Activated naive CD4-positive, alpha-beta T cell treated with anti-CD3 and anti-CD28 coated beads, Interleukin-2, amount 10 ng/mL, durations not matched to agents 7 days and 5 days (primary cell): ENCODE data around the gene EXOSC9.
A peak's percentile ranks its signal among the peaks of the same experiment; 100 is the strongest.
"Not testable (repeated sequence)": the region's sequence is repeated elsewhere in the genome, so short reads cannot be mapped to it uniquely, and the experiment has no call there.

Experiments used
- CTCF ChIA-PET: fragments of 350-600 bp; sonication (Branson Sonifier 250); formaldehyde crosslinking; loops from one replicate; lab custom pipeline; 2021; ENCODE audit warnings: antibody characterized with exemption; lab: Charles Lee
- DNase-seq: peaks from one replicate; pipeline ENCODE4 v3.0.0-alpha.2; 2020
- H3K27ac Mint-ChIP-seq: one replicate; pipeline ENCODE4 v1.8.0; 2021; ENCODE audit warnings: mild to moderate bottlenecking, moderate library complexity, mixed read lengths
- H3K27me3 Mint-ChIP-seq: one replicate; pipeline ENCODE4 v1.8.0; 2021; ENCODE audit warnings: mild to moderate bottlenecking, mixed read lengths
- H3K36me3 Mint-ChIP-seq: one replicate; pipeline ENCODE4 v1.8.0; 2021; ENCODE audit warnings: mixed read lengths
- H3K4me1 Mint-ChIP-seq: one replicate; pipeline ENCODE4 v1.8.0; 2021; ENCODE audit warnings: mixed read lengths
- H3K4me3 Mint-ChIP-seq: one replicate; pipeline ENCODE4 v1.8.0; 2021; ENCODE audit warnings: mild to moderate bottlenecking, moderate library complexity, mixed read lengths
- H3K9me3 Mint-ChIP-seq: one replicate; pipeline ENCODE4 v1.8.0; 2021; ENCODE audit warnings: mixed read lengths

Gene EXOSC9

GRCh38 chr4:121800961-121801714 is at the start of gene EXOSC9:
Gene EXOSC9 (plus strand): TSS chr4:121801323. CDS start chr4:121801425, 102 bp downstream.
- H3K4me1 Mint-ChIP-seq, result peaks cover 51% of the 10 kb centered on the region
- DNase-seq, result peak; percentile 94
- peaks cover 26% of the 10 kb centered on the region for H3K36me3 Mint-ChIP-seq
- peak within 1 kb of the TSS; percentile 96 for H3K27ac Mint-ChIP-seq
- H3K4me3 Mint-ChIP-seq, result peak within 1 kb of the TSS; percentile 85
- CTCF ChIA-PET, result interaction anchor here (1.1 to 1.3 kb wide), 2 partner anchors 22 to 105 kb away, joined by 3 to 5 read pairs; partner anchors contain the start of genes ANXA5 and CCNA2
- H3K27me3 Mint-ChIP-seq, result peaks cover 4% of the 10 kb centered on the region
- H3K9me3 Mint-ChIP-seq, result no peaks in the 10 kb centered on the region

GRCh38 chr4:121752142-121752541 is 49.0 kb upstream of the EXOSC9 start:
- H3K27ac Mint-ChIP-seq, H3K4me1 Mint-ChIP-seq, H3K9me3 Mint-ChIP-seq, CTCF ChIA-PET, H3K36me3 Mint-ChIP-seq, H3K4me3 Mint-ChIP-seq, DNase-seq: not testable (repeated sequence)
- peaks cover 24% of the 10 kb centered on the region for H3K27me3 Mint-ChIP-seq

- Mint-ChIP-seq H3K36me3 (no peaks in the 10 kb centered on the region), H3K27ac (no peak overlapping the region), H3K4me1 (peaks cover 4% of the 10 kb centered on the region), H3K4me3 (no peak overlapping the region), H3K9me3 (no peaks in the 10 kb centered on the region), H3K27me3 (peaks cover 38% of the 10 kb centered on the region)
- CTCF ChIA-PET, result interaction anchor here (0.5 kb wide), 1 partner anchor 129 kb away, joined by 3 read pairs; no protein-coding TSS in a partner anchor
- DNase-seq, result no peak
These were observed 42.1 kb upstream of the EXOSC9 start for GRCh38 chr4:121758925-121759568.

GRCh38 chr4:121760205-121760604 is 40.9 kb upstream of the EXOSC9 start:
- Mint-ChIP-seq H3K4me1 (peaks cover 9% of the 10 kb centered on the region), H3K27me3 (peaks cover 42% of the 10 kb centered on the region), H3K4me3 (no peak overlapping the region), H3K9me3 (no peaks in the 10 kb centered on the region), H3K27ac (no peak overlapping the region), H3K36me3 (no peaks in the 10 kb centered on the region)
- CTCF ChIA-PET, result no interaction called here
- no peak for DNase-seq

GRCh38 chr4:121764303-121764701 is 36.8 kb upstream of the EXOSC9 start:
- no peak for DNase-seq
- peak overlapping the region; percentile 60 for H3K4me3 Mint-ChIP-seq
- H3K4me1 Mint-ChIP-seq, result peaks cover 12% of the 10 kb centered on the region
- CTCF ChIA-PET, result no interaction called here
- H3K36me3 Mint-ChIP-seq, result no peaks in the 10 kb centered on the region
- H3K9me3 Mint-ChIP-seq, result no peaks in the 10 kb centered on the region
- peaks cover 71% of the 10 kb centered on the region for H3K27me3 Mint-ChIP-seq
- no peak overlapping the region for H3K27ac Mint-ChIP-seq

GRCh38 chr4:121764702-121765367 is 36.3 kb upstream of the EXOSC9 start, which contains the start of gene SMIM43:
Gene SMIM43 (minus strand): TSS chr4:121765164. CDS start chr4:121765105, 59 bp downstream.
- no peak for DNase-seq
- H3K27me3 Mint-ChIP-seq, result peaks cover 71% of the 10 kb centered on the region
- peak within 1 kb of the TSS; percentile 60 for H3K4me3 Mint-ChIP-seq
- peaks cover 12% of the 10 kb centered on the region for H3K4me1 Mint-ChIP-seq
- CTCF ChIA-PET, result no interaction called here
- no peak within 1 kb of the TSS for H3K27ac Mint-ChIP-seq
- no peaks in the 10 kb centered on the region for H3K9me3 Mint-ChIP-seq
- no peaks in the 10 kb centered on the region for H3K36me3 Mint-ChIP-seq

- peaks cover 67% of the 10 kb centered on the region for H3K27me3 Mint-ChIP-seq
- peak overlapping the region; percentile 47 for H3K4me3 Mint-ChIP-seq
- DNase-seq, result no peak
- peaks cover 12% of the 10 kb centered on the region for H3K4me1 Mint-ChIP-seq
- CTCF ChIA-PET, result no interaction called here
- no peak overlapping the region for H3K27ac Mint-ChIP-seq
- no peaks in the 10 kb centered on the region for H3K9me3 Mint-ChIP-seq
- H3K36me3 Mint-ChIP-seq, result no peaks in the 10 kb centered on the region
These were observed 35.8 kb upstream of the EXOSC9 start for GRCh38 chr4:121765368-121765705.

- CTCF ChIA-PET, result interaction anchor here (0.6 kb wide), 1 partner anchor 31 kb away, joined by 3 read pairs; no protein-coding TSS in a partner anchor
- Mint-ChIP-seq H3K27me3 (peaks cover 70% of the 10 kb centered on the region), H3K9me3 (no peaks in the 10 kb centered on the region), H3K4me3 (no peak overlapping the region), H3K4me1 (peaks cover 12% of the 10 kb centered on the region), H3K36me3 (no peaks in the 10 kb centered on the region), H3K27ac (no peak overlapping the region)
- DNase-seq, result no peak
These were observed 35.1 kb upstream of the EXOSC9 start for GRCh38 chr4:121765971-121766538.

GRCh38 chr4:121767166-121767565 is 34.0 kb upstream of the EXOSC9 start:
- DNase-seq, result no peak
- CTCF ChIA-PET, result no interaction called here
- Mint-ChIP-seq H3K27ac (no peak overlapping the region), H3K4me1 (peaks cover 12% of the 10 kb centered on the region), H3K36me3 (no peaks in the 10 kb centered on the region), H3K9me3 (no peaks in the 10 kb centered on the region), H3K27me3 (peaks cover 77% of the 10 kb centered on the region), H3K4me3 (no peak overlapping the region)

- Mint-ChIP-seq H3K4me3 (no peak overlapping the region), H3K36me3 (no peaks in the 10 kb centered on the region), H3K27me3 (peaks cover 71% of the 10 kb centered on the region), H3K27ac (no peak overlapping the region), H3K4me1 (peaks cover 6% of the 10 kb centered on the region), H3K9me3 (no peaks in the 10 kb centered on the region)
- no peak for DNase-seq
- CTCF ChIA-PET, result no interaction called here
These were observed 31.8 kb upstream of the EXOSC9 start for GRCh38 chr4:121769341-121769740.

GRCh38 chr4:121771869-121772268 is 29.3 kb upstream of the EXOSC9 start:
- no peaks in the 10 kb centered on the region for H3K4me1 Mint-ChIP-seq
- H3K4me3 Mint-ChIP-seq, result no peak overlapping the region
- peaks cover 53% of the 10 kb centered on the region for H3K27me3 Mint-ChIP-seq
- DNase-seq, result no peak
- no peak overlapping the region for H3K27ac Mint-ChIP-seq
- no peaks in the 10 kb centered on the region for H3K36me3 Mint-ChIP-seq
- no peaks in the 10 kb centered on the region for H3K9me3 Mint-ChIP-seq
- CTCF ChIA-PET, result interaction anchor here (0.6 kb wide), 1 partner anchor 115 kb away, joined by 3 read pairs; no protein-coding TSS in a partner anchor

- Mint-ChIP-seq H3K36me3 (no peaks in the 10 kb centered on the region), H3K9me3 (no peaks in the 10 kb centered on the region), H3K27me3 (peaks cover 52% of the 10 kb centered on the region), H3K4me1 (no peaks in the 10 kb centered on the region), H3K4me3 (no peak overlapping the region), H3K27ac (no peak overlapping the region)
- CTCF ChIA-PET, result no interaction called here
- no peak for DNase-seq
These were observed 27.2 kb upstream of the EXOSC9 start for GRCh38 chr4:121773883-121774282.

- Mint-ChIP-seq H3K27me3 (peaks cover 43% of the 10 kb centered on the region), H3K27ac (no peak overlapping the region), H3K9me3 (no peaks in the 10 kb centered on the region), H3K4me3 (no peak overlapping the region), H3K4me1 (no peaks in the 10 kb centered on the region), H3K36me3 (no peaks in the 10 kb centered on the region)
- CTCF ChIA-PET, result no interaction called here
- no peak for DNase-seq
These were observed 24.3 kb upstream of the EXOSC9 start for GRCh38 chr4:121776610-121777401.
